Thyroid gland (tissue), 4 donors: ENCODE results near the gene SPOCK2. TPM values are rescaled to one million over a fixed set of nuclear protein-coding genes. Genes with fewer than 3 reads are reported as not detected.
A peak's percentile ranks its signal among the peaks of the same experiment; 100 is the strongest.

Experiments used
- DNase-seq, 2 donors: peaks; one replicate each; pipeline ENCODE4 v3.0.0-alpha.2; 2019
- H3K27ac ChIP-seq, 3 donors: fragments of 200-600 bp; sonication (generic); 1 replicate in 2 of 3; 2 replicates in 1 of 3; pipeline ENCODE4 v1.5.1; 2016 to 2019; ENCODE audit warnings: mild to moderate bottlenecking in 1 of 3, moderate library complexity in 1 of 3
- H3K27me3 ChIP-seq: fragments of 200-600 bp; sonication (generic); one replicate; pipeline ENCODE4 v1.5.1; 2019
- H3K36me3 ChIP-seq, 2 donors: fragments of 200-600 bp; sonication (generic); one replicate each; pipeline ENCODE4 v1.5.1; 2016 to 2019
- H3K4me1 ChIP-seq, 2 donors: fragments of 200-600 bp; sonication (generic); one replicate each; pipeline ENCODE4 v1.5.1; 2017 to 2019
- H3K4me3 ChIP-seq, 3 donors: fragments of 200-600 bp; sonication (generic); replicated peaks in 1 of 3; 1 replicate in 2 of 3; 2 replicates in 1 of 3; pipeline ENCODE4 v1.5.1; 2016; ENCODE audit warnings: mild to moderate bottlenecking in 1 of 3
- H3K9me3 ChIP-seq: fragments of 200-600 bp; sonication (generic); one replicate; pipeline ENCODE4 v1.5.1; 2017
- CTCF ChIP-seq, 6 experiments: fragments of 200-600 bp in 3 of 6; fragments of 450-650 bp in 3 of 6; sonication (generic) in 3 of 6; IDR thresholded peaks; one replicate each; pipeline ENCODE4 v1.5.1; 2016 to 2019; ENCODE audit warnings: antibody characterized with exemption in 6 of 6, mild to moderate bottlenecking in 2 of 6, inconsistent platforms in 1 of 6, moderate library complexity in 1 of 6
- POLR2A ChIP-seq, 2 donors: fragments of 450-650 bp; IDR thresholded peaks; one replicate each; pipeline ENCODE4 v1.6.1; 2017; ENCODE audit warnings: antibody characterized with exemption in 2 of 2, mild to moderate bottlenecking in 2 of 2, moderate library complexity in 1 of 2
- WGBS, 2 donors: methylation state at CpG; one replicate each; pipeline ENCODE4 v1.1.5; 2017; 5-methylcytosine and 5-hydroxymethylcytosine counted together
- intact Hi-C: fragments of 100-400 bp; cut with DNase I; formaldehyde crosslinking; loops from one replicate; pipeline ENCODE4 v1.15.1; 2023
- total RNA-seq, 4 donors: library from RNA; depleted of rRNA; stranded (reverse); fragments of >200 nt; gene quantifications; one replicate each; pipeline ENCODE4 v1.2.3, GENCODE V29; 2016

The SPOCK2 gene
- total RNA-seq, 4 donors from 2014 or later: 4.3 to 17.6 (median 13.5) TPM

- DNase-seq: peak; percentile 63 to 68
- Histone ChIP-seq H3K4me3 (no peak overlapping the region), H3K36me3 (no peaks in the 10 kb centered on the region), H3K27me3 (no peaks in the 10 kb centered on the region), H3K27ac (no peak overlapping the region), H3K4me1 (peaks cover 0 to under 1% of the 10 kb centered on the region in 2 donors), H3K9me3 (no peaks in the 10 kb centered on the region)
- TF ChIP-seq CTCF (IDR thresholded peaks at IDR 0.05) (no peak), POLR2A (IDR thresholded peaks at IDR 0.05) (no peak)
- 69 to 72% methylated on average over 14 of the region's 14 CpGs for WGBS, 2 donors
- intact Hi-C loops: no loop called here
These were observed 6.4 kb downstream of the SPOCK2 start for GRCh38 chr10:72081772-72082590.

GRCh38 chr10:72081210-72081609 lies 7.1 kb downstream of the SPOCK2 start:
- no peak overlapping the region for H3K27ac ChIP-seq
- TF ChIP-seq CTCF (IDR thresholded peaks at IDR 0.05) (no peak), POLR2A (IDR thresholded peaks at IDR 0.05) (no peak)
- no peaks in the 10 kb centered on the region for H3K36me3 ChIP-seq
- 89 to 92% methylated on average over 9 of the region's 9 CpGs for WGBS, 2 donors
- DNase-seq: no peak
- H3K4me1 ChIP-seq: no peaks in the 10 kb centered on the region
- no peaks in the 10 kb centered on the region for H3K9me3 ChIP-seq
- H3K27me3 ChIP-seq: no peaks in the 10 kb centered on the region
- intact Hi-C loops: no loop called here
- H3K4me3 ChIP-seq: no peak overlapping the region

GRCh38 chr10:72080042-72080975 lies 8.0 kb downstream of the SPOCK2 start:
- Histone ChIP-seq H3K27me3 (no peaks in the 10 kb centered on the region), H3K27ac (no peak overlapping the region), H3K4me1 (no peaks in the 10 kb centered on the region), H3K9me3 (no peaks in the 10 kb centered on the region), H3K4me3 (no peak overlapping the region), H3K36me3 (no peaks in the 10 kb centered on the region)
- 89 to 95% methylated on average over 7 to 13 of the region's 14 CpGs for WGBS, 2 donors
- no peak for DNase-seq
- TF ChIP-seq CTCF (IDR thresholded peaks at IDR 0.05) (no peak), POLR2A (IDR thresholded peaks at IDR 0.05) (no peak)
- intact Hi-C loops: no loop called here

GRCh38 chr10:72079356-72079755 lies 9.0 kb downstream of the SPOCK2 start:
- Histone ChIP-seq H3K9me3 (no peaks in the 10 kb centered on the region), H3K27me3 (no peaks in the 10 kb centered on the region), H3K27ac (no peak overlapping the region), H3K4me1 (no peaks in the 10 kb centered on the region), H3K4me3 (no peak overlapping the region), H3K36me3 (no peaks in the 10 kb centered on the region)
- 84 to 85% methylated on average over 4 to 5 of the region's 5 CpGs for WGBS, 2 donors
- no peak for DNase-seq
- TF ChIP-seq POLR2A (IDR thresholded peaks at IDR 0.05): no peak
- TF ChIP-seq CTCF (IDR thresholded peaks at IDR 0.05): no peak
- intact Hi-C loops: no loop called here
